K562 (cell line): Measurements from ENCODE around the gene IL15RA. TPM values are rescaled to one million over a fixed set of nuclear protein-coding genes. Genes with fewer than 3 reads are reported as not detected.
A peak's percentile ranks its signal among the peaks of the same experiment; 100 is the strongest.

ENCODE experiments used
- ARNT ChIP-seq, 2 experiments: fragments of 450-650 bp; IDR thresholded peaks; 2 replicates each; pipeline ENCODE4 v1.6.1; 2016; ENCODE audit warnings: mild to moderate bottlenecking in 1 of 2
- CEBPB ChIP-seq: fragments of 450-650 bp; IDR thresholded peaks from 2 replicates; pipeline ENCODE4 v1.6.1; 2016; ENCODE audit warnings: missing genetic modification characterization, missing compliant biosample characterization
- EHMT2 ChIP-seq: fragments of 450-650 bp; IDR thresholded peaks from 2 replicates; pipeline ENCODE4 v1.6.1; 2018; ENCODE audit warnings: antibody characterized with exemption
- ELF4 ChIP-seq: fragments of 450-650 bp; formaldehyde crosslinking; IDR thresholded peaks from 2 replicates; pipeline ENCODE4 v1.4.0; 2022; ENCODE audit warnings: missing genetic modification characterization
- ELK3 ChIP-seq: fragments of 450-650 bp; formaldehyde crosslinking; IDR thresholded peaks from 2 replicates; pipeline ENCODE4 v1.4.0; 2020; ENCODE audit warnings: mild to moderate bottlenecking
- GATA2 ChIP-seq: sonication (generic); formaldehyde crosslinking; IDR thresholded peaks from 2 replicates; pipeline ENCODE4 v1.4.0; 2020; ENCODE audit warnings: mild to moderate bottlenecking, missing genetic modification reagents
- LEF1 ChIP-seq: fragments of 450-650 bp; IDR thresholded peaks from 2 replicates; pipeline ENCODE4 v1.6.1; 2016; ENCODE audit warnings: mild to moderate bottlenecking
- MCM2 ChIP-seq: fragments of 450-650 bp; IDR thresholded peaks from 2 replicates; pipeline ENCODE4 v1.6.1; 2017; ENCODE audit warnings: low read depth, mild to moderate bottlenecking
- NFIC ChIP-seq: fragments of 450-650 bp; IDR thresholded peaks from 2 replicates; pipeline ENCODE4 v1.6.1; 2017; ENCODE audit warnings: mild to moderate bottlenecking, inconsistent platforms
- NRF1 ChIP-seq, 2 experiments: fragments of 450-650 bp; IDR thresholded peaks in 1 of 2; conservative IDR thresholded peaks in 1 of 2; 2 replicates each; pipeline ENCODE4 v1.6.1; 2014; ENCODE audit warnings: mild to moderate bottlenecking in 2 of 2
- PTRF ChIP-seq: fragments of 450-650 bp; IDR thresholded peaks from 2 replicates; pipeline ENCODE4 v1.6.1; 2016; ENCODE audit warnings: mild to moderate bottlenecking, missing genetic modification characterization, missing compliant biosample characterization
- RHOXF2B ChIP-seq: fragments of 250-450 bp; sonication (Bioruptor Pico); conservative IDR thresholded peaks from 2 replicates; pipeline ENCODE4 v1.5.1; 2021
- SOX6 ChIP-seq: fragments of 450-650 bp; IDR thresholded peaks from 2 replicates; pipeline ENCODE4 v1.6.1; 2014; ENCODE audit warnings: mild to moderate bottlenecking
- TBP ChIP-seq: optimal IDR thresholded peaks from 2 replicates; pipeline ENCODE3; 2011; ENCODE audit warnings: low read depth, low read length, improper control_type of control experiment
- TFE3 ChIP-seq: fragments of 450-650 bp; formaldehyde crosslinking; IDR thresholded peaks from 2 replicates; pipeline ENCODE4 v1.4.0; 2020; ENCODE audit warnings: mild to moderate bottlenecking, mixed read lengths
- TGIF2 ChIP-seq: sonication (generic); formaldehyde crosslinking; IDR thresholded peaks from 2 replicates; pipeline ENCODE4 v1.8.1; 2022; ENCODE audit warnings: mild to moderate bottlenecking, missing genetic modification reagents, moderate library complexity
- U2AF1 ChIP-seq: fragments of 200-400 bp; formaldehyde crosslinking; optimal IDR thresholded peaks from 2 replicates; pipeline ENCODE3; 2017; ENCODE audit warnings: mild to moderate bottlenecking, low read depth, low read length, moderate library complexity
- ZFP30 ChIP-seq: fragments of 250-450 bp; sonication (Bioruptor Pico); IDR thresholded peaks from 2 replicates; pipeline ENCODE4 v1.8.0; 2022; ENCODE audit warnings: moderate library complexity, mild to moderate bottlenecking, inconsistent platforms, borderline replicate concordance
- ZNF121 ChIP-seq: sonication (generic); formaldehyde crosslinking; conservative IDR thresholded peaks from 2 replicates; pipeline ENCODE4 v1.8.0; 2022; ENCODE audit warnings: missing genetic modification reagents
- ZNF239 ChIP-seq: fragments of 250-450 bp; sonication (Bioruptor Pico); IDR thresholded peaks from 2 replicates; pipeline ENCODE4 v1.4.0; 2020; ENCODE audit warnings: mild to moderate bottlenecking
- ZNF280A ChIP-seq: fragments of 450-650 bp; IDR thresholded peaks from 2 replicates; pipeline ENCODE4 v1.6.1; 2018; ENCODE audit warnings: mild to moderate bottlenecking, low read depth; ENCODE audit not compliant: partially characterized antibody
- ZNF583 ChIP-seq: fragments of 250-450 bp; sonication (Bioruptor Pico); IDR thresholded peaks from 2 replicates; pipeline ENCODE4 v1.4.0; 2020
- ZNF586 ChIP-seq: fragments of 450-650 bp; formaldehyde crosslinking; conservative IDR thresholded peaks from 2 replicates; pipeline ENCODE4 v1.4.0; 2020; ENCODE audit warnings: mild to moderate bottlenecking, moderate library complexity
- polyA plus RNA-seq, 8 experiments: library from polyadenylated mRNA; depleted of rRNA in 4 of 8; stranded (reverse) in 5 of 8; unstranded in 3 of 8; fragments of >200 nt; fragmentation: Nextera tagmentation in 2 of 8; fragmentation: Illumina TruSeq in 1 of 8; extraction: Ambion mirVana in 2 of 8; extraction: Trizol in 1 of 8; gene quantifications; 2 replicates each; pipeline versions ENCODE4 v1.2.1 to v1.2.3, GENCODE V29; 2011 to 2014; ENCODE audit warnings: inconsistent platforms in 1 of 8, missing spikeins in 1 of 8
- total RNA-seq, 7 experiments: library from RNA; depleted of rRNA in 6 of 7; stranded (reverse); fragments of >200 nt in 6 of 7; fragmentation: Illumina TruSeq in 2 of 7; extraction: Trizol in 2 of 7; gene quantifications; 2 replicates each; pipeline versions ENCODE4 v1.2.1 to v1.2.3, GENCODE V29; 2011 to 2021; ENCODE audit warnings: low replicate concordance in 1 of 7
- TF ChIP-seq, protein P1 (sequence below): fragments of 450-650 bp; IDR thresholded peaks from one replicate; pipeline ENCODE4 v1.6.1; 2018; ENCODE audit warnings: mild to moderate bottlenecking, moderate library complexity; ENCODE audit not compliant: partially characterized antibody

IL15RA gene
- total and polyA plus RNA-seq, 9 of the 15 experiments (the other 6 are each of a cell fraction or from before 2014, with no cell fraction given), result 1.2 to 11.7 (median 8.0) TPM

DNA sequence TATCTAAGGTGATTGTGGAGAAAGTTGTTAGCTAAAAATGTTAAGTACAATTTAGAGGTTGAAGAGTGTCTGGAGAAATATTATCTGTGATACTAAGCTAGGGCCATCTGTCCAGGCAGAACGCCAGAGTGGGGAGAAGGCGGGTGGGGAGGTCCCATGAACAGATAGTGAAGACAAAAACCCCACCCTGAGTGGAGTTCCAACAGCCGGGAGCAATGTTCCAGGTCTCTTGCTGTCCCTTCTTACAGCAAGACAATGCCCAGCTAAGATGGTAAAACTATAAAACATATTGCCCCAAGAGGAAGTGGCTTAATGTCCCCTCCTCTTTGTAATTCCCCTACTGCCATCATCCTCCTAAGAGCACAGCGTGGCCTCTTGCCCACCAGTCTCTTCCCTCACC lies 10.4 kb upstream of the IL15RA start (continued):
- TF ChIP-seq ZNF280A (no peak), GATA2 (CRISPR knock-in tag) (no peak), ARNT (IDR thresholded peaks at IDR 0.05) (no peak), EHMT2 (peak; percentile 43; the same call in 1 of the 2 replicates), ZNF121 (CRISPR knock-in tag) (no peak), ZFP30 (CRISPR knock-in tag) (no peak), ELK3 (CRISPR knock-in tag) (no peak), TFE3 (CRISPR knock-in tag) (no peak), NRF1 (conservative IDR thresholded peaks at IDR 0.05 in 1 of 2, IDR thresholded peaks at IDR 0.05 in 1 of 2) (no peak), LEF1 (peak; percentile 68; the same call in 1 of the 2 replicates), PTRF (no peak), MCM2 (no peak), ELF4 (CRISPR knock-in tag) (0 out of 2 replicates have a peak, but pooled peaks have one; percentile 8), RHOXF2B (CRISPR knock-in tag) (no peak), TBP (no peak), ZNF239 (CRISPR knock-in tag) (no peak), SOX6 (0 out of 2 replicates have a peak, but pooled peaks have one; percentile 26), ZNF583 (CRISPR knock-in tag) (no peak), NFIC (peak; percentile 87), CEBPB (tag) (no peak), TGIF2 (no peak), ZNF586 (CRISPR knock-in tag) (no peak), U2AF1 (no peak)
- TF ChIP-seq, protein P1, sequence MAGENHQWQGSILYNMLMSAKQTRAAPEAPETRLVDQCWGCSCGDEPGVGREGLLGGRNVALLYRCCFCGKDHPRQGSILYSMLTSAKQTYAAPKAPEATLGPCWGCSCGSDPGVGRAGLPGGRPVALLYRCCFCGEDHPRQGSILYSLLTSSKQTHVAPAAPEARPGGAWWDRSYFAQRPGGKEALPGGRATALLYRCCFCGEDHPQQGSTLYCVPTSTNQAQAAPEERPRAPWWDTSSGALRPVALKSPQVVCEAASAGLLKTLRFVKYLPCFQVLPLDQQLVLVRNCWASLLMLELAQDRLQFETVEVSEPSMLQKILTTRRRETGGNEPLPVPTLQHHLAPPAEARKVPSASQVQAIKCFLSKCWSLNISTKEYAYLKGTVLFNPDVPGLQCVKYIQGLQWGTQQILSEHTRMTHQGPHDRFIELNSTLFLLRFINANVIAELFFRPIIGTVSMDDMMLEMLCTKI, result no peak
